HG03159 (cell line): ENCODE data around the gene PADI4.
"Not testable (repeated sequence)": the region's sequence is repeated elsewhere in the genome, so short reads cannot be mapped to it uniquely, and the experiment has no call there.

ENCODE experiments used
- ATAC-seq: cut with Tn5 transposase; IDR thresholded peaks from one replicate; pipeline ENCODE4 v1.9.1; 2021; ENCODE audit warnings: mild to moderate bottlenecking, moderate library complexity; ENCODE audit not compliant: unreplicated experiment

PADI4 gene

DNA sequence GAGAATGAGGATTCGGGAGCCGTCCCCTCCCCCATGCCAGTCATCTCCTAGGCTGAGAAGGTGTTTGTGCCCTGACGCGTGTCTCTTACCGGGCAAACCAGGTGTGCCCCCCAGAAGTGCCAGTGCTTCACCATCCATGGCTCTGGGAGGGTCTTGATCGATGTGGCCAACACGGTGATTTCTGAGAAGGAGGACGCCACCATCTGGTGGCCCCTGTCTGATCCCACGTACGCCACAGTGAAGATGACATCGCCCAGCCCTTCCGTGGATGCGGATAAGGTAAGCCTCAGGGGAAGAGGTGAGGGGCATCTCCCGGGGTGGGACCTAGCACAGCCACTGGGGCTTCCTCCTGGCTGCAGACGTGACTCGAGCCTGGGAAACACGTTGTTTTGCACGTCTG lies 65.0 kb downstream of the PADI4 start:
- ATAC-seq, result no peak

DNA sequence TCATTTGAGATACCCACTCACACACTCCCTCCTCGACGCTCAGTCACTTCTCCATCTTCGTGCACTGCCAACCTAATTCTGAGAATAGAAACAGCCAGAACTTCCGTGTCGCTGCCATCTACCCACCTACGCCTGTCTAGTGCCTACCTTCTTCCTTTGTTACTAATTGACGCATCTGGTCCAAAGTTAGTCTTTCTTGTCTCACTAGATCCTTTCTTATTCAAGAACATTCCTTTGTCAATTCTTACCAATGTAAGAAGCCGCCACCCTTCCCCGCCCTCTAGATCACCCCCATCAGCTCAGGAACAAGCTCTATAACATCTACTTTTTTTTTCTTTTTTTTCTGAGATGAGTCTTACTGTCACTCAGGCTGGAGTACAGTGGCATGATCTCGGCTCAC lies 67.7 kb downstream of the PADI4 start:
- no peak for ATAC-seq

DNA sequence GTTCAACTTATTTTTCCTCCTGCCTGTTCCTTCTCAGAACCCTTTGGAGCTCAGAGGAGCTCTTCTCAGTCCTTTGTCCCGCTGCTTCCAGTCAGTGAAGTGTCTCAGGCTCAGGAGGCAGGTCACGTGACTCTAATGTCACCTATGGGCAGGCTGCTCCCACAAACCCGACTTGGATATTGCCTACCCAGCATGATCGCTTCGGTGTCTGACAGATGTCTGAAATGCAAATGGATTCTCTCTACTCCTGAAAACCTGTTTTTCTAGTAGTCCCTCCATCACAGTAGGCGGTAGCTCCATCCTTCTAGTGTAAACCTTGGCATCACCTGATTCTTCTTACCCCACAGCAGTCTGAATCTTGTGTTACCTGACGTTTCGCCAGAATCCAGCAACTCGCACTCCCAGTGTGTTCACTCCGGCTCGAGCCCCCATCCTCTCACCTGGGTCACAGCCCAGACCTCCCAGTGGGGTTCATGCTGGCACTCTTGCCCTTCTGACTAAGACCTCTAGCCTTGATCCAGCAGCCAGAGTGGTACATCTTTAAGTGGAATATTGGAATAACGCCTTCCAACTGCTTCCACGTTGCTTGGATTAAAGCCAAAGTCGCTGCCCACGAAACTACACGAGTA lies 69.4 kb downstream of the PADI4 start:
- ATAC-seq, result no peak

DNA sequence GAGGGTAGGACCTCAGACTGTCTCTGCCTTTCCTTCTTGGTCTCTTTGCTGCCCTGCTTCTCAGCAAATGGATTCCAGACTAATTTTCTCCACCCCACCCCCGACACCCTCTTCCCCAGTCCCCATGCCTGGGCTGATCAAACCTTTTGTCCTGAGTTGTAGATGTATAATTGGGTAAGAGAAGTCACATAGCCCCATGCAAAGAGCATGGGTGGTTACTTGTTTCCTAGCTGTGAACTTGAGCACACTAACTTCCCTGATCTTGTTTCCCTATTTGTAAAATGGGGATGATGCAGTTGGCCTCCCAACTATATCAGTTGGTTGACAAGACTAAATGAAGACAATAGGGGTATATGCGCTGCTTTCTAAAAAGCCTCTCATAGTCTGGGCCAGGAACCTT lies 73.2 kb downstream of the PADI4 start:
- ATAC-seq, result no peak

DNA sequence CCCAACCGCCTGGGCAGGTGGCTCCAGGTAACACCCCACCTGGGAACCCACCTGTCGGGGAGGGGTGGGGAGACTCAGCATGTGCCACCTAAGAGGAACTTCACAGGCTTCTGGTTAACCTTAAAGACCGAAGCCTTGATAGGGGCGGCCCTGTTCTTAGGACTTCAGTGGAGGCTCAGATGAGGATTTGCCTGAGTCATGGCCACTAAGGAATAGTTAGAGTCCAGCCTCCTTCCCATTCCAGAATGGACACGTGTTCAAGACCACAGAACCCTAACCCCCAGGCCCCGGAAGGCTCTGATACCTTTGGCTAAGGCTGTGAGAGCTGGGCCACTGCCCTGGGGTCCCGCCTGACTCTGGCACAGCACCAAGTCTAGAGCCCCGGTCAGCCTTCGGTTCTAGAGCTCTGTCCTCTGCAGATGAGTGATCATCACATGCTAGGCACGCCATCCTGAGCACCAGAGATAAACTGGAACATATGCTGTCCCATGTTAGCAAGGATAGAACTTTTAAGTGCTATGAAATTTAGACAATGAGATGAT lies 84.3 kb downstream of the PADI4 start:
- ATAC-seq, result no peak

DNA sequence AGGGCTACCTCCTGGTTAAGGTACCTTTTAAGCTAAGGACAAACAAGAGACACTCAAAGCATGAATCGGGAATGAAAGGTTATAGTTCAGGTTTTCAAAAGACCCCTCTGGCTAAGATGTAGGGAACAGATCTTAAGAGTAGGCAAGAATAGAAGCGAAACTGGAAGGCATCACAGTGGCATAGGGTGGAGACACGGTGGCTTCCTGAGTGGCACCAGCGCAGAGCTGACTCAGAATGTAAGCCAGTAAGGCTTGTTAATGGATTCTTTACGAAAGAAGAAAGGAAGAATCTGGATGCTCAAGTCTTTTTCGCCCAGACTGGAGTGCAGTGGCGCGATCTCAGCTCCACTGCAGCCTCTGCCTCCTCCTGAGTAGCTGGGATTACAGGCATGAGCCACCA lies 85.2 kb downstream of the PADI4 start:
- no peak for ATAC-seq

DNA sequence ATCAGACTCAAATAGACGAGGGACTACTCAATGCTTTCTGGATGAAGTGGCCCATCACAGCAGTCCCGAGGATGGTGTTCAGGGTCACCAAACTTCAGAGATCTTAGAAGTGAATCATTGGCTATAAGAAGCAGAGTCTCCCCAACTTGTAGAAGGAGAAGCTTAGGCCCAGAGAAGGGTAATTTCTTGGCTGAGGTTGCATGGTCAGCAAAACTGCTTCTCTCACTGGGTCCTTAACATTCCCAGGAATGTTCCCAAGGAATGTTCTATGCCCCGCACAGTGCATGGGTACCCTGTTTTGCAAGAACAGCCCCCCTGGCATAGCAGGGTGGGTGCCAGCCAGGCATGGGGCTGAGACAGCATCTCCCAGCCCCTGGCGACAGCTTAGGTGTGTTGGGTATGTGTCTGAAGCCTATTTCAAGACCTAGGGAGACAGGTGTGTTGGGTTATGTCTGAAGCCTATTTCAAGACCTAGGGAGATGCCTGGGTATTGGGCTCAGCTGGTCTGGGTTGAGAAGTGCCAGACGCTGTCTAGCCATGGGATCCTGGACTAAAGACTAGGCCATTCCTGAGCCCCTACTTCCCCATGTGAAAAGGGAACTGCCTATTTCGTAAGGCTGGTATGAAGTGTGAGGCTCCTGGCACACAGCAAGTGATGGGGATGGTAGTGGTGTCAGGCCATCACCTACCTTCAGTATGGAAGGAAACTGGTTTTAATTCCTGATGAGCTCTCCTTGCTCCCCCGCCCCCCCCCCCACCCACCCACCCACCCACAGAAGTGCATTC lies 90.1 kb downstream of the PADI4 start:
- no peak for ATAC-seq

DNA sequence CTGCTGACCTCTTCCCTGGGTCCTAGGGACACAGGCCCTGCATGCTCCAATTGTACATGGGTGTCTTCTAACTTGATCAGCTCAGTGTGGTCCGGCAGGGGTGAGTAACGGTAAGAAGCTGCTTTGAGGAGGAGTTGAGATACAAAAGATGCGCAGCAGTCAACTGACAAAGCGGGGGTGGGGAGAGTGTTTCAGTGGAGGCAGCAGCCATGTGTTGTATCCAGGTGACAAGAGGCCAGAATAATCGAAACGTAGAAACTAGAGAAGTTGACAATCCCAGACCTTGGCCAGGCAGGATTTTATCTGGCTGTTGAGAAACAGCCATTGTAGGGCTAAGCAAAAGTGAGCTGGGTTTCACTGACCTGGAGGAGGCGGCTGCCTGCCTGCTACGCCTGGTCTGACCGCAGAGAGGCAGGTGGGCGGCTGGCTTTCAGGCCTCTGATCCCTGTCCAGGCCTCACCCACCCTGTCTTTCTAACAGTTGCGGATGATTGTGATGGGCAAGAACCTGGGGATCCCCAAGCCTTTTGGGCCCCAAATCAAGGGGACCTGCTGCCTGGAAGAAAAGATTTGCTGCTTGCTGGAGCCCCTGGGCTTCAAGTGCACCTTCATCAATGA lies 92.8 kb downstream of the PADI4 start:
- ATAC-seq, result no peak

DNA sequence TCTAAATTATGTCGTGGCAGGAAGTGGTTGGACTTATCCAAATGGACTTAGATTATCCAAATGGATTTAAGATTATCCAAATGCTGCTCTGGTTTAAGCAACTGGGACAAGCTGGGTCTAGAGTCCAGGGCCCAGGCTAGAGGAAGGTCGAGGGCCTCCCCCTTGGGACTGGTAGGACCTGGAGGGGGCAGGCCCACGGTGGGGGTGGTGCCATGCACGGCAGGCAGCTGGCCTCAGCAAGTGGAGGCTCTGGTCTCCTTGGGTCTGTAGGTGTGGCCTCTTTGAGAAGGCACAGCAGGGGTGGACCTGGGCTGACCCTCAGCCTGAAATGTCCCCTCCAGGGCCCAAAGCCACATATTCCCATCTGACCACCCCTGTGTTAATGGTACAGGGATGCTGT lies 93.8 kb downstream of the PADI4 start:
- ATAC-seq, result no peak

DNA sequence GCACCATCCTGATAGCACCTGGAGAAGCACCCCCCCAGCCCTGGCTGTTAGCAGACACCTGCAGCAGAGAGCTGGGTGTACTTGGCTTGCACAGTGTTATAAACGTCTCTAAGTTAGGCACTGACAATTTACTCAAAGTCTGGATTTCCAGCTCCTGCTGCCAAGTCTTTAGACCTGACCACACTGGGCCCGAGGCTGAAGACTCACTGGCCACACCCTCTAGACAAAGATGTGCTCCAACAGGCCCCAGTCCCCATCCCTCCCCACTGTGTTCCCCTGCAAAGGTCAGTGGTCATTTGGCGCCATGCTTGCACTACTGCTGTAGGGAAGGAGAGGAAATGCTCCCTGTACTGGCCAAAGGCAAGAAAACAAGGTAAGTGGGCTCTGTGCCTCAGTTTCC lies 95.1 kb downstream of the PADI4 start:
- ATAC-seq, result no peak

DNA sequence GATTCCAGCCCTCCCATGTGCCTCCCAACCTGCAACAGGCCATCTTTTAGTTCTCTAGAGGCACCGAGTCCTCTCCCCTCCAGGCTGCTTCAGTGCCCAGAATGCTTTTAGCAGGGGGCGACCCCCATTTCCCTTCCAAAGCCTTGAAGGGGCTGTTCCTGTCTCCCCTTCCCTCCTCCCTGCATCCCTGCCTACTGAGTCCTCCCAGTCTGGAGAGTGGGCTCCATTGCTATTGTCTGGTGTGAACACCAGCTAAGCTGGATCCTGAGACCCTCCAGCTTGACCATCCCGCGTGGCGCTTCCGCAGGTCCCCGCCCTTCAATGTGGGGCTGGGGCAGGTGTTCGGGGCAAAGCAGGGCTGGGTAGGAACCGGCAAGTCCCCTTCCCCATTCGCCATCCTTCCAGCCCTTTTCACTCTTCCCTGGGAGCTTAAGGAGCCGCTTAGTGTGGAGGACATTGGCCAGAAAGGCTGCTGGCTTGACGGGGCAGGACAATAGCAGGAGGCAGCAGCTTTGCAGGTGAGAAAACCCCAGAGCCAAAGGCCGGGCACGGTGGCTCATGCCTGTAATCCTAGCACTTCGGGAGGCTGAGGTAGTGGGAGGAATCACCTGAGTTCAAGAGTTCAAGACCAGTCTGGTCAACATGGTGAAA lies 96.2 kb downstream of the PADI4 start:
- no peak for ATAC-seq

DNA sequence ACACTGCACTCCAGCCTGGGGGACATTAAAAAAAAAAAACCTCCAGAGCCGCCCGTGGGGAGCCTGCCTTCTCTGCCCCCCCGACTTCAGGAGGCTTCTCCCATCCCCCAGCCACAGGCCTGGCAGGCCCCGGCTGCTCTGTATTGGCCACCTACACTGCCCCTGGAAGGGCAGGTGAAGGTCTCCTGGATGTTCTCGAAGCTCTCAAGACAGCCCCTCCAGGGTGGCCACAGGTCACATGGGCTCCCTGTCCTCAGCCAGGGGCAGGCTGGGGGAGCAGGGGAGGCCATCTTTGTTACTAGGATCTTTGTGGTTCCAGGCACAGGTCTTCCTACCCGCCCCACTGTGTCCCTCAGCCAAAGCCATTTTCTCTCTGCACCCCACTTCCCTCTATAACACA lies 96.8 kb downstream of the PADI4 start:
- ATAC-seq, result no peak

DNA sequence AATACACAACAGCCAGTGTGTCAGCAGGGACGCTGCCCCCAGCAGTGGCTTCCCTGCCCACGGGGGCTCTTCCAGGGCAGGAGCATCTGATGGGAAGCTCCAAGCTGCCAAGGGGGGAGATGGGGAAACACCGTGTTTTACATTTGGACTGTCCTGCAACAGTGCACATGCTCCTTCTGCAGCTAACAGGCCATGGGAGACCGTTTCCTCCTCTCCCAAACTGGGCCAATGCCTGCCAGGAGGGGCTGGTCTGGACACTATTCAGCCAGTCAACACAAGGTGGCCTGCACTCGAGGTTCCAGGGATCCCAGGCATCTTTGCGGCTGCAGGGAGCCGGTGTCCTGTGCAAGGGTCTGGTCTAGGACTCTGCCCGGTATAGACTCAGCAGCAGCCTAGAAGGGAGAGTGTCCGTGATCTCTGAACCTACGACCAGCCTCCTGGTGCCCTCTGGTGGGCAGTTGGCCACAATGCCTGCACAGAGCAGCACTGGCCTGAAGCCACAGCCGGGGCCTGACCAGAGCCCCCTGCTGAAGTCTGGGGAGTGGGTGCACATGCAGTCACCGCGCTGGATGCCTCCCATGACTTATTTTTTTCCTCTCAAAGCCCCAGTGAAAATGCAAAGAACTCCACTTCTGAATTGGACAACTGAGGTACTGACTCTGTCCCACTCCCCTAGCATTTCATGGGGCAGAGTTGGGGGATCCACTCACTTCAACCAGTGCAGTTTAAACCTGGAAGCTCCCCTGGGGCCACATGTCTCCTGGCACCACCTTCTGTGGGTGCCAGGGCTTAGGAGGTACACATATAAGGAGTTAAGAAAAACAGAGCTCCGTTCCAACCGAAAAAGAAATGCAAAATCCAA lies 98.1 kb downstream of the PADI4 start:
- ATAC-seq, result peak; percentile 52

DNA sequence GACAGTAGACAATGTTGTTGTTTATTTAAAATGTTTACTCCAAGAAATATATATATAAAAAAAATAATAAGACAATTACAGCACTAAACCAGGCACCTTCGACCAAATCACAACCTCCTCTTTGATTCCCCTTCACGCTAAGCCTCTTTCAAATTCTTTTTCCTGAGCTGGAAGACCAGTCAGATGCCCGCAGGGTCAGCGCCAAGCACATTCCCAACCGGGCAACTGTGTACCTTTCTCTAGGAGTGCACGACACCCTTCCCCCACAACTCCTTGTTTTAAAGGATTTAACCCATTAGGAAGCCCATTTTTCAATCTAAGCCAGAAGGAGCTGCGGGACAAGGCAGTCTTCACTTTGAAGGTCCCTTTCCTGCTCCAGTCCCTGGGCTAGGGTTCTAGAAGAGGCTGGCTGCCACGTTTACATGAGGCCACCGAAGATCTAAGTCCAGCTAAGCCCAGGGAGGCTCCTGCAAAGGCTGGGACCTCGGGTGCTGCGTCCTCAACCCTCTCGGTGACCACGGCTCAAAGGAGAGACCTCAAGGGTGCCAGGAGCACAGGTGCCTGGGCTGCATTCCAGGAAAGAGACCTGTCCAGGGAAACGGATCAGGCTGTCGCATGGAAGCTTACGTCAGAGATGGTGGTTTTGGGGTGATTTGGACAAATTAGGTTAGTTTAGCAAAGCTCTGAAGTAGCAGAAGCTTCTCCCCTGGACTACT lies 98.9 kb downstream of the PADI4 start:
- not testable (repeated sequence) for ATAC-seq

DNA sequence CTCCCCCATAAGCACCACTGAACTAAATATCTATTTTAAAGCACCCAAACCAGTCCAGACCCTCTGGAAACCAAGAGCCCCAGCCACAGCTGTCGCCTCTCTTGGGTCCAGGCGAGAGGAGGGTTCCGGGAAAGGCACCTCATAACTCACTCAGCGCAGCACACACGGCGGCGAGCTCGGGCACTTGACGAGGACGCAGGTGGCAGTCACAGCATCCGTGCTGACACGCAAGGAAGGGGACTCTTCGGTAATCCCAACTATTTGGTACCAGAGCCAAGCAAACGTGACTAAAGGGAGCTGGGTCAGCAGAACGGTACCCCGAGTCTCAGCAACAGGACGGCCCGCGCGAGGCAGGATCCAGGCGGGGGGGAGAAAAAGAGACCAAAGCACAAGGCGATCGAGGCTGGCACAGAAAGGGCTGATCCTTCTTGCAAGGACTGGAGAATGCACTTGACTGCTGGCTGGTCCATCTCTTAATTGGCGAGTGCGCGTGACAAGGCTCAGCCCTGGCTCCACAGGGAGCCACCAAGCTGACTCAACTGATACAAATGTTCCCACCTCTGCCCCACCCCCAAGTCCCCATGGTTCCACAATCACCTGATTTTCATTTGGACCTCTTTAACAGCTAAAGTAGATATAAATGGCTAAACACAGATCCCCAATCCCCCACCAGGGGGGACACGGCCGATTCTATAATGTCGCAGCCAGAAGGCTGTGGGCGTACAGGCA lies 100.0 kb downstream of the PADI4 start:
- ATAC-seq, result not testable (repeated sequence)

DNA sequence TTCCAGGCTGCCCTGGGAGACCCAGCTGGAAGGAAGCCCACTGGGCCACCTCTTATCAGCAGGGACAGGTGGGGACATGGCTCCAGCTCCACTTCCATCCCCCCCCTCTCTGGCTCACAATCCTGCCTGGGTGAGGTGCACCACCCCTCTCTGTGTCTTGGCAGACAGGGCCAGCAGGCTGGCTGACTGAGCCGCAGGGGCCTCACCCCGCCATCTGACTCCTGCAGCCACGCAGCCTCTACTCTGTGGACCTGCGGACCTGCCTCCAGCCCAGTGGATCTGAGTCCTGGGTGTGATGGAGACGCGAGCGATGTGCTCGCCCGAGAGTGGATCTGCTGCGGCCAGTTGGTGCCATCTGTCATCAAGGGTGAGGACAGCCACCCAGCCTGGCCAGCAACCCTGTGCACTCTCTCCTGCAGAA lies 101.4 kb downstream of the PADI4 start:
- ATAC-seq, result no peak

DNA sequence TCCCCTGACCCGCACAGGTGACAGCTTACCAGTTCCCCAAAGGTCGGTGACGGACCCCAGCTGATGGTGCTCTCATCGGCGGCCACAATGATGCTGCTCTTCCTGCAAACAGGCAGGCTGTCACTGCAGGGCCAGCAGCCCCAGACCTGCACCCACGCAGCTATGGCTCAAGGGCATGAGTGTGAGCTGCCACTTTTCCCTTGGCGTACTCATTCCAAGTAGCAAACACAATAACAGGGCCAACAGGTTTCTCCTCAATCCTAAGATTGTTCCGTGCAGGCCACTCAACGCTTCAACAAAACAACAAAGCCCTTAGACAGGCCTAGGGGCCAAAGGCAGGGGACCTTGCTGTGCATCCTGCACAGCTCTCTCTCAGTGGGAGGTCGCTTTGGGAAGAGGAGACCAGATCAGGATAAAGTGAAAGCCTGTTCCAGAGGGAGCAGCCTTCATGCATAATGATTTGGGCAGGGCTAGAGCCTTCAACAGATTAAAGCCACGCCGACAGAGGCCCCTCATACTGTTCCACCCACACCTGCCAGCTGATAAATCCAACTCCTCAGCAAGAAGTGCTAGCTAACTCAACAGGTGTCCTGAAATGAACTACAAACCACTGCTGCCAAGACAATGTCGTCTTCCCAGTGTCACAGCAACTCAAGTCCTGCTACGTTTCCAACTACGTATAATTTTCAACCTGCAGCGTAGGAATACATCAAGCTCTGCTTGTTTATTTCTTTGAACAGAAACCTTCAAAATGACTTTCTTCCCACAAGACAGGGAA lies 104.3 kb downstream of the PADI4 start:
- ATAC-seq, result no peak
